KMS-11 (cell line): Measurements from ENCODE around the gene NOTCH2.

Source experiments
- H2AFZ ChIP-seq: fragments of 200-600 bp; sonication (generic); 2 replicates; pipeline ENCODE4 v1.6.1; 2016; ENCODE audit warnings: antibody characterized with exemption, mixed run types, low read depth
- H3K27ac ChIP-seq: fragments of 200-600 bp; sonication (generic); 2 replicates; pipeline ENCODE4 v1.6.1; 2016; ENCODE audit warnings: mild to moderate bottlenecking, mixed run types
- H3K27me3 ChIP-seq: fragments of 200-600 bp; sonication (generic); 2 replicates; pipeline ENCODE4 v1.6.1; 2017; ENCODE audit warnings: mild to moderate bottlenecking, low read depth, mixed run types, moderate library complexity; ENCODE audit not compliant: insufficient read depth
- H3K36me3 ChIP-seq: fragments of 200-600 bp; sonication (generic); 2 replicates; pipeline ENCODE4 v1.6.1; 2017; ENCODE audit warnings: mild to moderate bottlenecking, mixed run types; ENCODE audit not compliant: insufficient read depth
- H3K4me1 ChIP-seq: fragments of 200-600 bp; sonication (generic); 2 replicates; pipeline ENCODE4 v1.6.1; 2016; ENCODE audit warnings: mild to moderate bottlenecking, low read depth, mixed run types; ENCODE audit not compliant: poor library complexity, severe bottlenecking
- H3K4me2 ChIP-seq: fragments of 200-600 bp; sonication (generic); 2 replicates; pipeline ENCODE4 v1.7.0; 2016; ENCODE audit warnings: mild to moderate bottlenecking, mixed run types
- H3K4me3 ChIP-seq: fragments of 200-600 bp; sonication (generic); IDR thresholded peaks from 2 replicates; pipeline ENCODE4 v1.6.1; 2017; ENCODE audit warnings: low read depth, low read length, mixed read lengths; ENCODE audit not compliant: insufficient read depth
- H3K79me2 ChIP-seq: fragments of 200-600 bp; sonication (generic); 2 replicates; pipeline ENCODE4 v1.6.1; 2016; ENCODE audit warnings: low read depth, mixed run types; ENCODE audit not compliant: insufficient read depth
- H3K9ac ChIP-seq: fragments of 200-600 bp; sonication (generic); 2 replicates; pipeline ENCODE4 v1.6.1; 2016; ENCODE audit warnings: mild to moderate bottlenecking, mixed run types
- H4K20me1 ChIP-seq: fragments of 200-600 bp; sonication (generic); 2 replicates; pipeline ENCODE4 v1.6.1; 2016; ENCODE audit warnings: mild to moderate bottlenecking, mixed run types; ENCODE audit not compliant: insufficient read depth
- CTCF ChIP-seq: fragments of 200-600 bp; sonication (generic); conservative IDR thresholded peaks from 2 replicates; pipeline ENCODE4 v1.6.1; 2017; ENCODE audit warnings: low read depth, mild to moderate bottlenecking, antibody characterized with exemption, low read length, moderate library complexity, mixed read lengths

NOTCH2 gene

GRCh38 chr1:119910618-119911017 is 158.8 kb downstream of the NOTCH2 start:
- TF ChIP-seq CTCF = no peak
- Histone ChIP-seq H3K4me3 (no peak overlapping the region), H4K20me1 (no peaks in the 10 kb centered on the region), H3K27me3 (no peaks in the 10 kb centered on the region), H3K36me3 (no peaks in the 10 kb centered on the region), H3K79me2 (no peaks in the 10 kb centered on the region), H2AFZ (no peak overlapping the region), H3K4me1 (no peaks in the 10 kb centered on the region), H3K27ac (no peak overlapping the region), H3K9ac (no peak overlapping the region), H3K4me2 (no peak overlapping the region)

- TF ChIP-seq CTCF = no peak
- no peak overlapping the region for H3K27ac ChIP-seq
- no peaks in the 10 kb centered on the region for H3K27me3 ChIP-seq
- no peaks in the 10 kb centered on the region for H3K79me2 ChIP-seq
- no peaks in the 10 kb centered on the region for H4K20me1 ChIP-seq
- no peak overlapping the region for H3K4me3 ChIP-seq
- no peak overlapping the region for H3K4me2 ChIP-seq
- no peaks in the 10 kb centered on the region for H3K36me3 ChIP-seq
- H3K9ac ChIP-seq = no peak overlapping the region
- H2AFZ ChIP-seq = no peak overlapping the region
- H3K4me1 ChIP-seq = no peaks in the 10 kb centered on the region
Observed at GRCh38 chr1:119909890-119910596, 159.4 kb downstream of the NOTCH2 start.

GRCh38 chr1:119908661-119909060 is 160.8 kb downstream of the NOTCH2 start:
- Histone ChIP-seq H3K4me3 (no peak overlapping the region), H3K27me3 (no peaks in the 10 kb centered on the region), H3K4me2 (no peak overlapping the region), H3K36me3 (no peaks in the 10 kb centered on the region), H3K79me2 (no peaks in the 10 kb centered on the region), H3K27ac (no peak overlapping the region), H3K4me1 (no peaks in the 10 kb centered on the region), H4K20me1 (no peaks in the 10 kb centered on the region), H3K9ac (no peak overlapping the region), H2AFZ (no peak overlapping the region)
- no peak for TF ChIP-seq CTCF

- no peaks in the 10 kb centered on the region for H4K20me1 ChIP-seq
- no peaks in the 10 kb centered on the region for H3K36me3 ChIP-seq
- no peaks in the 10 kb centered on the region for H3K4me1 ChIP-seq
- H3K27ac ChIP-seq = no peak overlapping the region
- H3K4me2 ChIP-seq = no peak overlapping the region
- H3K79me2 ChIP-seq = no peaks in the 10 kb centered on the region
- H3K4me3 ChIP-seq = no peak overlapping the region
- no peak overlapping the region for H3K9ac ChIP-seq
- no peak overlapping the region for H2AFZ ChIP-seq
- H3K27me3 ChIP-seq = no peaks in the 10 kb centered on the region
- no peak for TF ChIP-seq CTCF
Observed at GRCh38 chr1:119906927-119907652, 162.4 kb downstream of the NOTCH2 start.
